Stomach (tissue), 9 donors: ENCODE results near the gene MTRFR. TPM values are rescaled to one million over a fixed set of nuclear protein-coding genes. Genes with fewer than 3 reads are reported as not detected.

ENCODE experiments used
- DNase-seq, 2 donors: peaks; one replicate each; pipeline versions ENCODE4 v3.0.0 to v3.0.0-alpha.2; 2013 to 2019
- H3K27ac ChIP-seq, 5 donors: fragments of 200-600 bp in 4 of 5; sonication (generic) in 4 of 5; one replicate each; pipeline ENCODE4 v1.5.1; 2013 to 2019; ENCODE audit warnings: mild to moderate bottlenecking in 1 of 5, moderate library complexity in 1 of 5
- H3K27me3 ChIP-seq, 3 donors: fragments of 200-600 bp; sonication (generic); one replicate each; pipeline ENCODE4 v1.5.1; 2017 to 2019; ENCODE audit warnings: mixed run types in 1 of 3
- H3K36me3 ChIP-seq, 4 donors: fragments of 200-600 bp; sonication (generic); 1 replicate in 3 of 4; 2 replicates in 1 of 4; pipeline ENCODE4 v1.5.1; 2016 to 2019
- H3K4me1 ChIP-seq, 4 donors: fragments of 200-600 bp; sonication (generic); one replicate each; pipeline ENCODE4 v1.5.1; 2016 to 2019
- H3K4me3 ChIP-seq, 4 donors: fragments of 200-600 bp; sonication (generic) in 3 of 4; one replicate each; pipeline ENCODE4 v1.5.1; 2016 to 2019; ENCODE audit warnings: mild to moderate bottlenecking in 1 of 4
- H3K9me3 ChIP-seq, 4 donors: fragments of 200-600 bp; sonication (generic); one replicate each; pipeline ENCODE4 v1.5.1; 2016 to 2019
- CTCF ChIP-seq, 7 experiments: fragments of 450-650 bp in 4 of 7; fragments of 200-600 bp in 3 of 7; sonication (generic) in 3 of 7; IDR thresholded peaks; one replicate each; pipeline ENCODE4 v1.5.1; 2016 to 2019; ENCODE audit warnings: antibody characterized with exemption in 7 of 7, control low read depth in 2 of 7, mild to moderate bottlenecking in 1 of 7
- EP300 ChIP-seq: sonication (generic); formaldehyde crosslinking; IDR thresholded peaks from one replicate; pipeline ENCODE4 v1.6.1; 2017; ENCODE audit warnings: antibody characterized with exemption
- POLR2A ChIP-seq, 4 donors: fragments of 450-650 bp; IDR thresholded peaks; one replicate each; pipeline ENCODE4 v1.6.1; 2016; ENCODE audit warnings: antibody characterized with exemption in 4 of 4, control low read depth in 2 of 4, mild to moderate bottlenecking in 1 of 4, moderate library complexity in 1 of 4
- POLR2AphosphoS5 ChIP-seq, 3 donors: sonication (generic); formaldehyde crosslinking; IDR thresholded peaks; one replicate each; pipeline ENCODE4 v1.6.1; 2016; ENCODE audit warnings: antibody characterized with exemption in 3 of 3
- WGBS, 5 donors: extraction: QIAGEN DNeasy Blood & Tissue Kit in 3 of 5; methylation state at CpG; one replicate each; pipeline versions ENCODE4 v1.1.5 to v1.1.7; 2013 to 2018; 5-methylcytosine and 5-hydroxymethylcytosine counted together
- intact Hi-C: fragments of 100-400 bp; cut with DNase I; formaldehyde crosslinking; loops from one replicate; pipeline ENCODE4 v1.15.1; 2023; ENCODE audit warnings: low total_unique reads
- polyA plus RNA-seq, 3 donors: library from polyadenylated mRNA; stranded (reverse); fragments of 200-250 nt; gene quantifications; one replicate each; pipeline ENCODE4 v1.2.3, GENCODE V29; 2013
- total RNA-seq, 5 donors: library from RNA; depleted of rRNA; stranded (reverse); fragments of >200 nt; gene quantifications; one replicate each; pipeline versions ENCODE4 v1.1.0 to v1.2.3, GENCODE V29; 2014 to 2016
- donor health status: healthy with polysubstance abuse.
- donor health status: Bipolar disorder and iron deficiency.
- donor health status: healthy.

MTRFR gene
- total and polyA plus RNA-seq, 8 donors = 3.1 to 20.0 (median 9.7) TPM; not detected in 1

- no peak for TF ChIP-seq CTCF (IDR thresholded peaks at IDR 0.05)
- Histone ChIP-seq H3K4me1 (no peaks in the 10 kb centered on the region), H3K4me3 (no peak overlapping the region), H3K27ac (no peak overlapping the region), H3K36me3 (no peaks in the 10 kb centered on the region), H3K27me3 (no peaks in the 10 kb centered on the region), H3K9me3 (no peaks in the 10 kb centered on the region)
- DNase-seq = no peak
- intact Hi-C loops = no loop called here
- WGBS, 5 donors = 76 to 93% (median 89%) methylated on average over 2 of the region's 2 CpGs
These were observed 47.7 kb downstream of the MTRFR start for GRCh38 chr12:123280971-123281370.

GRCh38 chr12:123282111-123282510, 48.9 kb downstream of the MTRFR start:
- H3K4me1 ChIP-seq = no peaks in the 10 kb centered on the region
- TF ChIP-seq CTCF (IDR thresholded peaks at IDR 0.05) (no peak), EP300 (no peak), POLR2A (IDR thresholded peaks at IDR 0.05) (no peak), POLR2AphosphoS5 (IDR thresholded peaks at IDR 0.05) (no peak)
- 87 to 91% (median 90%) methylated on average over 10 of the region's 10 CpGs for WGBS, 5 donors
- H3K27me3 ChIP-seq = no peaks in the 10 kb centered on the region
- H3K4me3 ChIP-seq = no peak overlapping the region
- H3K36me3 ChIP-seq = no peaks in the 10 kb centered on the region
- intact Hi-C loops = no loop called here
- no peaks in the 10 kb centered on the region for H3K9me3 ChIP-seq
- H3K27ac ChIP-seq = no peak overlapping the region
- DNase-seq = no peak

GRCh38 chr12:123283461-123283860, 50.2 kb downstream of the MTRFR start:
- no peaks in the 10 kb centered on the region for H3K9me3 ChIP-seq
- no peak for DNase-seq
- H3K4me3 ChIP-seq = no peak overlapping the region
- no peaks in the 10 kb centered on the region for H3K4me1 ChIP-seq
- 89 to 97% (median 94%) methylated on average over 8 of the region's 8 CpGs for whole genome bisulfite sequencing, 5 donors
- H3K27me3 ChIP-seq = no peaks in the 10 kb centered on the region
- H3K27ac ChIP-seq = no peak overlapping the region
- TF ChIP-seq POLR2AphosphoS5 (IDR thresholded peaks at IDR 0.05) (no peak), CTCF (IDR thresholded peaks at IDR 0.05) (no peak), POLR2A (IDR thresholded peaks at IDR 0.05) (no peak)
- peaks cover 0 to 2% (median 0%) of the 10 kb centered on the region in 4 donors for H3K36me3 ChIP-seq
- intact Hi-C loops = no loop called here

GRCh38 chr12:123284669-123285068, 51.4 kb downstream of the MTRFR start:
- DNase-seq = no peak
- H3K4me3 ChIP-seq = no peak overlapping the region
- no peaks in the 10 kb centered on the region for H3K9me3 ChIP-seq
- TF ChIP-seq POLR2AphosphoS5 (IDR thresholded peaks at IDR 0.05) (no peak), POLR2A (IDR thresholded peaks at IDR 0.05) (no peak), CTCF (IDR thresholded peaks at IDR 0.05) (no peak), EP300 (no peak)
- H3K27ac ChIP-seq = no peak overlapping the region
- H3K4me1 ChIP-seq = no peaks in the 10 kb centered on the region
- peaks cover 0 to 14% (median 8%) of the 10 kb centered on the region in 4 donors for H3K36me3 ChIP-seq
- intact Hi-C loops = no loop called here
- 92 to 97% (median 96%) methylated on average over 4 of the region's 4 CpGs for WGBS, 5 donors
- H3K27me3 ChIP-seq = no peaks in the 10 kb centered on the region
